Bronchial epithelial cell (primary cell): ENCODE results near the gene DNM2. TPM values are rescaled to one million over a fixed set of nuclear protein-coding genes. Genes with fewer than 3 reads are reported as not detected.
"Not testable (repeated sequence)": the region's sequence is repeated elsewhere in the genome, so short reads cannot be mapped to it uniquely, and the experiment has no call there.

Experiments used
- DNase-seq: peaks from one replicate; pipeline ENCODE4 v3.0.0-alpha.2; 2010; ENCODE audit warnings: low read depth
- FAIRE-seq: peaks from 2 replicates; lab custom pipeline; 2011; peaks lifted over from hg19 to GRCh38; lab: Jason Lieb, UNC
- H3K27me3 ChIP-seq: 2 replicates; pipeline ENCODE4 v1.5.1; 2011; ENCODE audit warnings: low read length; ENCODE audit not compliant: control insufficient read depth, insufficient read depth
- H3K36me3 ChIP-seq: 2 replicates; pipeline ENCODE4 v1.5.1; 2011; ENCODE audit warnings: low read length; ENCODE audit not compliant: control insufficient read depth, insufficient read depth
- H3K4me3 ChIP-seq: 2 replicates; pipeline ENCODE4 v1.5.1; 2011; ENCODE audit warnings: mild to moderate bottlenecking, low read depth, low read length, control low read depth
- total RNA-seq: library from RNA; depleted of rRNA; stranded (reverse); fragments of >200 nt; gene quantifications from 2 replicates; pipeline ENCODE4 v1.2.1, GENCODE V29; 2014
- TF ChIP-seq, protein P1 (sequence below): IDR thresholded peaks from 2 replicates; pipeline ENCODE4 v1.5.1; 2011; ENCODE audit warnings: mild to moderate bottlenecking, moderate library complexity, low read length, control low read depth, inconsistent platforms; ENCODE audit not compliant: insufficient read depth, severe bottlenecking

Gene DNM2
- total RNA-seq, 1 donor from 2014 or later, result 68.4 TPM

DNA sequence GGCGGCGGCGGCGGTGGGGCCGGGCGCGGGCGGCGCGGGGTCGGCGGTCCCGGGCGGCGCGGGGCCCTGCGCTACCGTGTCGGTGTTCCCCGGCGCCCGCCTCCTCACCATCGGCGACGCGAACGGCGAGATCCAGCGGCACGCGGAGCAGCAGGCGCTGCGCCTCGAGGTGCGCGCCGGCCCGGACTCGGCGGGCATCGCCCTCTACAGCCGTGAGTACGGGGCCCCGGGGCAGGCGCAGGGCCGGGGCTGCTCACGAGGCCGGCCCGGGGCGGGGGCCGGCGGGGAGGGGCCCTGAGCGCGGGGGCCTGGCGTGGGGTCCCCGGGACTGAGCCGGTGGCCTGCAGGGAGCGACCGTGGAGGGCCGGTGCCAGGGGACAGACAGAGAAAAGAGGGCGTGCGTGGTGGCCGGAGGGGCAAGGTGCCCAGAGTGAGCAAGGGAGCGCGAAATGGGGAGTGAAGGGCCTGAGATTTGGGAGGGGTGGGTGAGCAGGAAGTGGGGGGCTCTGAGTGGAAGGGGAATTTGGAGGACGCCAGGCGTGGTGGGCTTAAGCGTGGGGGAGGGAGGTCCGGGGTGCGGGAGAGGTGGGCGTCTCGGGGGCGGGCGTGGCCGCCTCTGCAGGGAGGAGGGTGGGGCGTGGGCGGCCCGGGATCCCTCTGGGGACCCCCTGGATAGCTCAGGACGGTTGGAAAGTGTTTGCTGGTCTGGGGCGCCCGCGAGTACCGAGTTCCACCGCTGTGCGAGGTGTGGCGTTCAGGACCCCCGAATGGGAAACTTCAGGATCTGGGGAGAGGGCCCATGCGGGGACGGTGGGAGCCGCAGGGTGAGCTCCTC, 154.0 kb downstream of the DNM2 start:
- FAIRE-seq (no peak), DNase-seq (no peak)
- Histone ChIP-seq H3K27me3 (no peaks in the 10 kb centered on the region), H3K4me3 (peak overlapping the region; percentile 93), H3K36me3 (no peaks in the 10 kb centered on the region)
- TF ChIP-seq, protein P1, sequence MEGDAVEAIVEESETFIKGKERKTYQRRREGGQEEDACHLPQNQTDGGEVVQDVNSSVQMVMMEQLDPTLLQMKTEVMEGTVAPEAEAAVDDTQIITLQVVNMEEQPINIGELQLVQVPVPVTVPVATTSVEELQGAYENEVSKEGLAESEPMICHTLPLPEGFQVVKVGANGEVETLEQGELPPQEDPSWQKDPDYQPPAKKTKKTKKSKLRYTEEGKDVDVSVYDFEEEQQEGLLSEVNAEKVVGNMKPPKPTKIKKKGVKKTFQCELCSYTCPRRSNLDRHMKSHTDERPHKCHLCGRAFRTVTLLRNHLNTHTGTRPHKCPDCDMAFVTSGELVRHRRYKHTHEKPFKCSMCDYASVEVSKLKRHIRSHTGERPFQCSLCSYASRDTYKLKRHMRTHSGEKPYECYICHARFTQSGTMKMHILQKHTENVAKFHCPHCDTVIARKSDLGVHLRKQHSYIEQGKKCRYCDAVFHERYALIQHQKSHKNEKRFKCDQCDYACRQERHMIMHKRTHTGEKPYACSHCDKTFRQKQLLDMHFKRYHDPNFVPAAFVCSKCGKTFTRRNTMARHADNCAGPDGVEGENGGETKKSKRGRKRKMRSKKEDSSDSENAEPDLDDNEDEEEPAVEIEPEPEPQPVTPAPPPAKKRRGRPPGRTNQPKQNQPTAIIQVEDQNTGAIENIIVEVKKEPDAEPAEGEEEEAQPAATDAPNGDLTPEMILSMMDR, result no peak

DNA sequence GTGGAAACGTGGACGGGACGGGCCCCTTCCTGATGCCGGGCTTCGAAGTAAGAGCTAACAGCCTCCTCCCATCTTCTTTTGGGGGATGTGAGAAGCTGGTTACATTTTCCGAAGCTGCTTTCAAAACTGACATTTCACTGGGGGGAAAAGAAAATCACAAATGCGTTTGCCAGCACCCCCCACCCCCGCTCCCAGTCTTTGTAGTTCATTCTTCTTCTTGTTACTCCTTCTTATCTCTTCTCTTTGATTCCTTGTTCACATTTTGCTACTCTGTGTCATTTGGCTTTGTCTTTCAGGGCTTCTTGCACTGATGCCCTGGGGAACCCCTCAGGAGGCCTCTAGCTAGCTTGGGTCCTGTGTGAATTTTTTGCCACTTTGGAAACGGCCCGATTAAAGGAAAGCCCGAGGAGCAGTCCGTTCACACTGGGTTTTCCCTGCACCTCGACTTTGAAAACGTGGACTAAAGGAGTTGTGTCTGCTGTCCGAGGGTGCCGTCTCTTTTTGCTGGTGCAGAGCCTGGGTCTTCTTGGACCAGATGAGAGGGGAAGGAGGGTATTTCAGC, 154.7 kb downstream of the DNM2 start:
- H3K27me3 ChIP-seq, result no peaks in the 10 kb centered on the region
- peak overlapping the region; percentile 93 for H3K4me3 ChIP-seq
- no peak for FAIRE-seq
- DNase-seq, result no peak
- no peaks in the 10 kb centered on the region for H3K36me3 ChIP-seq
- TF ChIP-seq, protein P1, result no peak

DNA sequence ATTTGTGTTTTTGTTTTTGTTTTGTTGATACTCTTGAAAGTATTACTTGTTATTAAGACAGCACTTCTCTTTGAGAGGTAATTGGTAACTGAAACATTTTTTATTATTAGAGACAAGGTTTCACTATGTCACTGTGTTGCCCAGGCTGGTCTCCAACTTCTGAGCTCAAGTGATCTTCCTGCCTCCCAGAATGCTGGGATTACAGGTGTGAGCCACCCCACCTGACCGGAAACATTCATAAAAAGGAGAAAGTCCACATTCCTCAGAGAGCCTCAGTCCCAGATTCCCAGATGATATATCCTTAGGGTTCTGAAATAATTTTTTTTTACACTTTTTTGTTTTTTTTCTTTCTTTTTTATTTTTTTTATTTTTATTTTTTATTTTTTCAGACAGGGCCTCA, 156.1 kb downstream of the DNM2 start:
- no peak for DNase-seq
- Histone ChIP-seq H3K4me3 (no peak overlapping the region), H3K27me3 (no peaks in the 10 kb centered on the region), H3K36me3 (no peaks in the 10 kb centered on the region)
- TF ChIP-seq, protein P1, result no peak
- no peak for FAIRE-seq

DNA sequence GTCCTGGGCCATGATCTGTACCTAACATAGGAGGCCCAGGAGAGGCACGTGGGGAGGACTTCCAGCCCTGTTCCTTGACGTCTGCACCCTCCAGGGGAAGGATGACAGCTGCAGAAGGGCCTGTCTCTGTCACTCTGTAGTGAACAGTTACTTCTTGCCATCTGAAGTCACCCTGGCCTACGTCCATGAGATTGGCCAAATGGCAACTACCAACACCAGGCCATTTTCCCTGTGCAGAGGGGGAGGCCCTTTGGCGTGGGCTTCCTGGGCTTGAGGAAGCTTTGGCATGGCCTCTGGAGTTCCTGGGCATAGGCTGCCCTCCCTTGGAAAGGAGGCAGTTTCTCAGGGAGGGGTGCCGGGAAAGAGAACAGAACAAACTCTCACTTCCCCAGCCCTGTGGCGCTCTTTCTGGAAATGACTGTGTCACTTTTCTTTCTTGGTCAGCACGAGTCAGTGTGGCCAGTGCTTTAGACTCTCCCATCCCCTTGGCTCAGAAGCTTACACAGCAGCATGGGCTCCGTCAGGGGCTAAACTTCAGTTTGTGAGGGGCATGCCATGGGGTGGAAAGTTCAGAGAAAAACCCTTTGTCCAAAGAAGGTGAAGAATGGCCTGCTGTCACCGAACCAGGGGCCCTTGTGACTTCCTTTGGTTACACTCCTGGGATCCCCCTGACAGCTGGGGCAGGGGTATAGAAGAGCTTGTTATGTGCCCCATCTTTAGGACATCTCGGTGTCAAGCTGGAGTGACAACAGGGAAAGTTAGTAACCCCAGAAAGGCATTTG, 158.8 kb downstream of the DNM2 start:
- H3K27me3 ChIP-seq, result no peaks in the 10 kb centered on the region
- peaks cover 1% of the 10 kb centered on the region for H3K36me3 ChIP-seq
- H3K4me3 ChIP-seq, result no peak overlapping the region
- FAIRE-seq, result no peak
- no peak for DNase-seq
- TF ChIP-seq, protein P1, result no peak

DNA sequence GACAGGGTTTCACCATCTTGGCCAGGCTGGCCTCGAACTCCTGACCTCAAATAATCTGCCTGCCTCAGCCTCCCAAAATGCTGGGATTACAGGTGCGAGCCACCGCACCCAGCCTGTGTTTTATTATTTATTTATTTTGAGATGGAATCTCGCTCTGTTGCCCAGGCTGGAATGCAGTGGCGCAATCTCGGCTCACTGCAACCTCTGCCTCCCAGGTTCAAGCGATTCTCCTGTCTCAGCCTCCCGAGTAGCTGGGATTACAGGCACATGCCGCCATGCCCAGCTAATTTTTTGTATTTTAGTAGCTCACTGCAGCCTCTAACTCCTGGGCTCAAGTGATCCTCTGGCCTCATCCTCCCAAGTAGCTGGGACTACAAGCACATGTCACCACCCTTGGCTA, 159.7 kb downstream of the DNM2 start:
- DNase-seq, H3K4me3 ChIP-seq, FAIRE-seq, H3K27me3 ChIP-seq, H3K36me3 ChIP-seq: not testable (repeated sequence)

DNA sequence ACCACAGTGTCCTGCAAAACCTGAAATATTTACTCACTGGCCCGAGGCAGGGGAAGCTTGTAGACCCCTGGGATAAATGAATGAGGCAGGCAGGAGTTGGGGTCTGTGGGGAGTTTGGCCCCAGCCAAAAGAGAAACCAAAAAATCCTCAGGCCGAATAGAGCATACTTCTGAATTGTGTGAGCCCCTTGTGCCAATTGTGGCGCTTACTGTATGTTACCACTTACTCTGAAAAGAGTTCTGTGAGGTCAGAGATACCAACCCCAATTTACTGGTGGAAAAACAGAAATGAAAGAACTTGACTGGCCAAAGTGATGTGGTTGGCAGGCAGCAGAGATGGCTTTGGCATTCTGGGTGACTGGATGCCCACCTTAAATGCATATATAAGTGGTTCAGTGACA, 160.4 kb downstream of the DNM2 start:
- no peak for DNase-seq
- Histone ChIP-seq H3K4me3 (no peak overlapping the region), H3K27me3 (no peaks in the 10 kb centered on the region), H3K36me3 (peaks cover 5% of the 10 kb centered on the region)
- no peak for FAIRE-seq
- TF ChIP-seq, protein P1, result no peak
